GM19099 (cell line): Measurements from ENCODE around the gene CEP120.

ENCODE experiments used
- POLR2A ChIP-seq: IDR thresholded peaks from 3 replicates; pipeline ENCODE4 v1.6.1; 2011; ENCODE audit warnings: low read depth; ENCODE audit not compliant: insufficient read length; ENCODE audit errors: extremely low read depth

The CEP120 gene

DNA sequence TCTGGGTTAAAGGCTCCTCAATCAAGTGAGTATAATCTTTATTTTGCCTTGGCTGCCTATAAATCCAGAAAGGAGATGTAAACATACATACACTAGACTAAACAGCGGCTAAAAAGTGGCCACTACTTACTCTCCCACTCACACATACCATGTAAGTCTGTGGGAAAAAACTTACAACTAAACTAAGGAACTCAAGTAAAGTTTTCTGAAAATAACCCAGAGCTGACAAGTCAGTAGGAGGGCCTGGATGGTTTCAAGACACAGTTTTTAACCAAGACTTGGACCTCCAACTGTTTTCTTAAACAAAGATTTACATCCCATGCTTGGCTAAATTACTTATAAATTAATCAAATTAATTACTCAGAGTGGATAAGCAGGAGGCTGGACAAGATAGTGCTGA is 64.5 kb downstream of the CEP120 start:
- TF ChIP-seq POLR2A = no peak

DNA sequence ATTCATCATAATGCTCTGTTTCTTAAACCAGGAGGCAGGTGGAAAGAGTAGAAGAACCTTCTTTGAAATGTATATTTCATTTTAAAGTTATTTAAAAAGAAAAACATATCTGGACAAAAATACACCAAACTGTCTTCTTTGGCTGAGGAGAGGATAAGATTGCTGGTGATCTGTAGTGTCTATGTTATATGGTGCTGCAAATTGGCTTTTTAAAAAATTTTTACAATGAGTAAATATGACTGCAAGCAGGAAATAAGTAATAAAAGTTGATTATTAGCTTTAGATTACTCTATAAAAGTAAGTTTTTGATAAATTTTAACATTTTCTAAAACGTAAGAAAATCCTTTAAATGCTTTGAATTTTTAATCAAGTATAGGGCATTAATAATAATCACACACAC is 64.9 kb downstream of the CEP120 start:
- TF ChIP-seq POLR2A = no peak

- no peak for TF ChIP-seq POLR2A
Observed at GRCh38 chr5:123351820-123352219, 71.4 kb downstream of the CEP120 start.

- no peak for TF ChIP-seq POLR2A
Observed at GRCh38 chr5:123351240-123351639, 72.0 kb downstream of the CEP120 start.

- no peak for TF ChIP-seq POLR2A
Observed at GRCh38 chr5:123350742-123351141, 72.5 kb downstream of the CEP120 start.

- TF ChIP-seq POLR2A = no peak
Observed at GRCh38 chr5:123344816-123345426, 78.3 kb downstream of the CEP120 start.

- TF ChIP-seq POLR2A = no peak
Observed at GRCh38 chr5:123340928-123341327, 82.3 kb downstream of the CEP120 start.

- TF ChIP-seq POLR2A = no peak
Observed at GRCh38 chr5:123305751-123306150, 117.5 kb downstream of the CEP120 start.

DNA sequence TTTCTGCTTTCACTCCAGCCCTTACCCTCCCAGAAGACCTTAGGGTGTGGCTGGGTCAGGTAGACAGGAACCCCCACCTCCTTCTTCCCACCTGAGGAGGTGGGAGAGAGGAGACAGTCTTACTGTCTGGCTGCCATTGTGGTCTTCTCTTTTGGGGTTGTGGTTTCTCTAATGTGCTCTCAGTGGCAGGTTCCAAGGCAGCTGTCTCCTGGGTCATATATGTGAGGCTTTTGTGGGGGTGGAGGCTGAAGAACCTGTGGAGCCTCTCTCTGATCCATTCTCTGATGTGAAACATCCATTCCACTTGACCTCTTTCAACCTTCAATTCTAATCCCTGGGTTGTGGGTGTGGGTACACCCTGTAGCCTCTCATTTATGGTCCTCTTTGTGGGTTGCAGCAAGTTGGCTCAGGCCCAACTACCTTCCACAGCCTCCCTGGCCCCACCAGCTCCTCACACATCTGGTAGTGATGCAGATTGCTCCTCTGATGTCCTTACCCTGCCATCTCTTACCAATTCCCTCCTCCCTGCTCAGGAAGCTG is 118.4 kb downstream of the CEP120 start:
- TF ChIP-seq POLR2A = no peak

DNA sequence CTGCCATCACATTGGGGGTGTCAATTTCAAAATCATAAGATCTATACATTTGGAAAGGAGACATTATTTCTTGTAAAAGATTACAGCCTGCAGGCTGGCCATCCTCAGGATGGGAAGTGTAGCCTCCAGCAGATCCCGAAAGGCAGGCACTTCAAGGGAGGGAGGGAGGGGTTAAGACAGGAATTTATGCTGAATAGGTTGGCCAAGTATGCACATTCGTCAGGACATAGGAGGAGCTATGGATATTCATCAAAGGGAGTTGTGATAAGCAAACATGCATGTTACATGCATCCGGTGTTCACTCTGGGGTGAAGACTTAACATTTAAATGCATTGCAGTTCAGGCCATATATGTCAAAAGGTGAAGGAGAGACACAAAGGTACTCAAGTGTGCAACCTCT is 119.4 kb downstream of the CEP120 start:
- no peak for TF ChIP-seq POLR2A

GRCh38 chr5:123300266-123300665 is 122.9 kb downstream of the CEP120 start:
- no peak for TF ChIP-seq POLR2A

DNA sequence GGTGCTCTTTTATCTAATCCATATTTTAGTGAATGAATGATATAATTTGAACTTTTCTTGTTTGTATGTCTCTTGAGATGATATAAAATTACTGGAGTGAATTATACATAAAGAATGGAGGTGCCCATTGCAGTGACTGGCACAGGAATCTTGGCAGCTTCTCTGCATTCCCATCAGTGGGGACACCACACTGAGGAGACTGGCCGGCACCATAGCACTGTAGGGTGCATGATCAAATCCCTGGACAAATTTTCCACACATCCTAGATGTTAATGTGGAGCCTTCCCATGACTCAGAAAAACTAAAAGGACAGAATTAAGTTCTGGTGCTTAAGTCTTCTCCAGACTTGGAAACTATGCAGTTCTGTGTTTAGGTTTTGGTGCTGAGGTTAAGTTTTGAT is 124.1 kb downstream of the CEP120 start:
- TF ChIP-seq POLR2A = no peak

DNA sequence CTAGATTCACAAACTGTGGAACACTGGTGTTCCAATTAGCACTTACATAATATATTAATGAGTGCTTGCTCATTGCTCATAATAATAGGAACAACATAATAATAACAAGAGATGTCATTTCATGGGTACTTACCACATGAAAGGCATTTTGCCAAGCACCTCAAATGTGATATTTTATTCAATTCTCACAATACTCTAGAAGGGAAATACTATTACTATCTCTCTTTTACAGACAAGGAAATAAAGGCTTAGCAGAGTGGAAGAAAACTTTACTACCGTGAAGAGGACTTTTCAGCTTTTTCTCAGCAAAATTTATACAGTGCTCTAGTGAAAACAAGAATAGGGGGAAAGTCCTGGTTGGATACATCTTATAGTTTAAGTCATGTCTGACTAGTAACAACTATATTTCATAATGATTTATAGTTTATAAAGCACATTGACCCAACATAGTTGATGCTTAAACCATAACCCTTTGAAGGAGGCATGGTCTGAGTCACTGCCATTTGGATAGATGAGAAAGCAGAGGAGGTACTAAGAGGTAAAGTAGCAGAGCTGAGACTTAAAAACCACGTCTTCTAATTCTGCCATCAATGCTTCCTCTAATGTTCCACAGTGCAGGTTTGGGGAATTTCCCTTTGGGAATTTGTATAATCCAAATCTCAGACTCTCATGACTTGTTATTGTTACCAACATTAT is 124.7 kb downstream of the CEP120 start:
- TF ChIP-seq POLR2A = no peak

DNA sequence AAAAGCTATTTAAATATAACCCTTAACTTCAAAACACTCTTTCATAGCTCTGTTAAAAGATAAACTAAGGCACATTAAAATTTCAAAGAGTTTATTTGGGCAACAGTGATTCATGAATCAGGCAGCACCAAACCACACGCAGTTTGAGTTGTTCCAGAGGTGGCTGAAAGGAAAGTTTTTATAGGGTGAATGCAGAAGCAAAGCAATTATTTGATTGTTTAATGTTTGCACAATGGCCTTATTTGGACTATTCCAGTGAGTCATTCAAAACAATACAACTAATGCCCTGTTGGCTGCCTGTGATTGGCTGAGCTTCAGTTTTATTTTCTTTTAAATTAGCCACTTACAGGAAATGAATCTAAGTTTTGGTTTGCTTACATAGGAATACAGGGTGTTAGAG is 125.3 kb downstream of the CEP120 start:
- TF ChIP-seq POLR2A = no peak

- no peak for TF ChIP-seq POLR2A
Observed at GRCh38 chr5:123297198-123297831, 125.9 kb downstream of the CEP120 start.
